ENCODE measurements around the gene CTNNA3.

The CTNNA3 gene

GRCh38 chr10:65931291-65932070 lies 1764.5 kb downstream of the CTNNA3 start:
- DNase-seq (ENCODE audit: low spot score): no peak

GRCh38 chr10:65911151-65911835 lies 1784.7 kb downstream of the CTNNA3 start:
- no peak for DNase-seq (ENCODE audit: low spot score)

GRCh38 chr10:65910209-65910608 lies 1785.8 kb downstream of the CTNNA3 start:
- no peak for DNase-seq (ENCODE audit: low spot score)

- no peak for DNase-seq (ENCODE audit: low spot score)
Measured at GRCh38 chr10:65907199-65907712, 1788.7 kb downstream of the CTNNA3 start.

DNA sequence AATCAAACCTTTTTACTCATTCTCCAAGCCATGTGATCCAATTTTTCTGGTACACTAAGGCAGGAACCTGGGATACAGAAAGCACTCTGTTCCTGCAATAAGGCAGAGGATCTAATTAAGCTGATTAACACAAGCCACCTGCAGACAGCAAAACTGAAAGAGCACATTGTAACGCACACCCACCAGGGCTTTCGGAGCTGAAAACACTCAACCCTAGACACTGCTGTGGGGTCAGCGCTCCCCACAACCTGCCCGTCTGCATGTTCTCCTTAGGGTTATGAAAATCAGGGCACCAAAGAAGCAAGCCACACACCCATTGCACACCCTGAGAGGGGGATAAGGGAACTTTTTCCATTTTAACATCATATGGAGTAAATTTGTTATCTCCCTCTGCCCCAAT lies 1792.4 kb downstream of the CTNNA3 start:
- no peak for DNase-seq (ENCODE audit: low spot score)

- DNase-seq (ENCODE audit: low spot score): no peak
Measured at GRCh38 chr10:65900271-65900670, 1795.7 kb downstream of the CTNNA3 start.

- no peak for DNase-seq (ENCODE audit: low spot score)
Measured at GRCh38 chr10:65898055-65898454, 1797.9 kb downstream of the CTNNA3 start.

DNA sequence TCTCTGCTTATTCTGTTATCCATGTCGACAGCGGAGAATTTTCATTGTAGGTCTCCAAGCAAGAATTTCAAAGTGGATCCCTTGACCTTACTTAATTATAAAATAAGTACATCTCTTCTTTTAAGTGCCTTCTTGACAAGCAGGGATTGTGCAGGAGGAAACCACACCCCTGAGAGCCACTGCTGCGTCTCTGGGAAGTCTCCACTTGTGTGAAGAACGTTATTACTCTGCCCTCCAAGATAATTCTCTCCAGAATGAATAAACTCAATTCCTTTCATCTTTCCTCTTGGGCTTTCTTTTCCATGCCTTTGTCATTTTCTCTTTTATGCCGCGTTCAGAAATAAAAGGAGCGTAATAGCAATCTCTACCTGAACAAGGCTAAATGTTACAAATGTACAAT lies 1801.0 kb downstream of the CTNNA3 start:
- no peak for DNase-seq (ENCODE audit: low spot score)

- DNase-seq (ENCODE audit: low spot score): no peak
Measured at GRCh38 chr10:65894379-65894778, 1801.6 kb downstream of the CTNNA3 start.

DNA sequence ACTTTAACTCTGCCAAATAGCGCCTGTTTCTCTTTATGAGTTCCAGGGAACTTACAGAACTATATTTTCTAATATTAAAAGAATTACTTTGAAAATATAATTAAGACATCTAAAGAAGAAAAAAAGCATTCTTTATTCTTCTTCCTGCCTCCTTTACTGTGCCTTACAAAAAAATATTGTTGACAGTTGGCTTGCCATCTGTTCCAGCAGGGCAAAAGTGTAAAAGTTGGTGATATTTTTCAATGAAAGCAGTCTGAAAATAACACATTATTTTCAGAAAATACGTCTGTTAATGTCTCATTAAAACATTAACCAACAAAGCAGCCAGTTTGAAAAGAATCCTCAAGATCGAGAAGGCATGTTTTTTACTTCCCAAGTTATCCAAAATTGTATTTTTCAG lies 1802.3 kb downstream of the CTNNA3 start:
- DNase-seq (ENCODE audit: low spot score): no peak

- no peak for DNase-seq (ENCODE audit: low spot score)
Measured at GRCh38 chr10:65892284-65892683, 1803.7 kb downstream of the CTNNA3 start.

DNA sequence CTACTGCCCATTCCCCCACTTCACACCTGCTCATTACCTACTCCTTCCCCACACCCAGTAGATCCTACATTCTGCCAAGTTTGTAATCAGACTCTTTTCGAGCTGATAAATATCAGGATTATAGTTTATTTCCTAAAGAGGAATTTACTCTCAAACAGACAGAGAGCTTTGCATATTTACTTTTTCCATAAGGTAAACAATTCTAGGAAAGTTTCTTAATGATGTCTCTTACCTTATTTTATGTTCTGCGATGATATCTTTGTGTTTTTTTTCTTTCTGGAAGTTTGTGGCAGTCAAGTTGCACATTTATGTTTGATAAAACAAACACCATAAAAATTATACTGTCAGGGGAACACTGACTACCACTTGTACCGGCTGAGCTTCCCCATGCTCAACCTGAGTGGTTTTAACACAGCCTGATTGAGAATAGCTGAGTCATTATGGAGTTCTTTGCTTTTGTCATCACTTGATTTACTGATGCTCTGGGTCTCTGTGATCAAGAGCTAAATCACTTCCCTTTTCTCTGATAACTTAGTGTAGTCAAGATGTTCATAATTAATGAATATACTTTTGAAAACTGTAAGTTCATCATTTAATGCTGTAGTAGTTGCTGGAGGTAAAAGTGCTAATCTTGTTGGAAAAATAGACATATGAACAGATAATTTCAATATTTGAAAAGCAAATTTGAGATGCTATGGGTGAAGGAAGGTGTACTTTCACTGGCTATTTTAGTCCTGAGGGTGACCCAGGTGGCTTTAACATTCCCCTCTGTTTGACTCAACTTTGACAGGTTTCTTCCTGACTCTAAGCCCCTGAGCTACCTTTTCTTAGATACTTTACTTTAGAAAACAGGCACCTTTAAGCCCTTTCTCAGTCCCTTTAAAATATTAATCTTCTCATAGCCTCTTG lies 1804.7 kb downstream of the CTNNA3 start:
- DNase-seq (ENCODE audit: low spot score): no peak

DNA sequence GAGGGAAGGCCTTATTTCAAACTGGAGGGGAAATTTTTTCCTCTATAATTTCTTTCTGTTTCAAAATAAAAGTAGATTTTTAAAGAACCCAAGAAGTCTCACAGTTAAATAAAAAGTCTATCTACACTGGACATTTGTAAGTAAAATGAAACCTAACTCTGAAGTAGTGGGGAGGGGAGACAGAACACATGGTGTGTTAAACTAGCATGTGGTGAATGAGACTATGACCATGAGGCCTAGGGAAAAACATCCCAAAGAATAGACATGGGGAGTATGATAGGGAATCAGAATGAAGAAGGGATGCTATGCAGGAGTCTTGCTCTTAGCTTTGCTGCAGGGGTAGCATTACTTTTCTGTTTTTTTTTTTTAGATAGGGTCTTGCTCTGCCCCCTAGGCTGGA lies 1831.5 kb downstream of the CTNNA3 start:
- DNase-seq (ENCODE audit: low spot score): no peak

GRCh38 chr10:65864036-65864435 lies 1832.0 kb downstream of the CTNNA3 start:
- DNase-seq (ENCODE audit: low spot score): no peak
